Mesendoderm (in vitro differentiated cells): ENCODE measurements around the gene ARHGAP42.

ENCODE experiments used
- DNase-seq: peaks from one replicate; pipeline ENCODE4 v3.0.0; 2013
- H2AK5ac ChIP-seq: 2 replicates; pipeline ENCODE4 v1.6.1; 2013; ENCODE audit warnings: low read length, inconsistent platforms
- H2BK120ac ChIP-seq: 2 replicates; pipeline ENCODE4 v1.6.1; 2013; ENCODE audit warnings: low read depth, mild to moderate bottlenecking, low read length, moderate library complexity, mixed read lengths
- H2BK15ac ChIP-seq: replicated peaks from 2 replicates; pipeline ENCODE4 v1.6.1; 2013; ENCODE audit warnings: low read depth, mild to moderate bottlenecking, moderate library complexity
- H2BK5ac ChIP-seq: 2 replicates; pipeline ENCODE4 v1.6.1; 2013; ENCODE audit warnings: low read length, inconsistent platforms
- H3K18ac ChIP-seq: 2 replicates; pipeline ENCODE4 v1.6.1; 2013; ENCODE audit warnings: mild to moderate bottlenecking, low read length, mixed read lengths
- H3K23ac ChIP-seq: one replicate; pipeline ENCODE4 v1.6.1; 2013; ENCODE audit warnings: low read length
- H3K27ac ChIP-seq: 2 replicates; pipeline ENCODE4 v1.5.1; 2013; ENCODE audit warnings: low read depth, mild to moderate bottlenecking, inconsistent platforms, low read length, moderate library complexity
- H3K27me3 ChIP-seq: 2 replicates; pipeline ENCODE4 v1.6.1; 2013; ENCODE audit warnings: low read length, control low read depth, mild to moderate bottlenecking, inconsistent platforms; ENCODE audit not compliant: insufficient read depth, poor library complexity
- H3K36me3 ChIP-seq: 2 replicates; pipeline ENCODE4 v1.6.1; 2013; ENCODE audit warnings: low read length, inconsistent platforms; ENCODE audit not compliant: control insufficient read depth, insufficient read depth
- H3K4ac ChIP-seq: one replicate; pipeline ENCODE4 v1.6.1; 2013; ENCODE audit warnings: low read depth, mild to moderate bottlenecking, low read length, moderate library complexity
- H3K4me1 ChIP-seq: 2 replicates; pipeline ENCODE4 v1.6.1; 2013; ENCODE audit warnings: low read depth, low read length, inconsistent platforms; ENCODE audit not compliant: control insufficient read depth
- H3K4me2 ChIP-seq: 2 replicates; pipeline ENCODE4 v1.6.1; 2013; ENCODE audit warnings: low read length
- H3K4me3 ChIP-seq: 2 replicates; pipeline ENCODE4 v1.5.1; 2013; ENCODE audit warnings: mild to moderate bottlenecking, low read length
- H3K56ac ChIP-seq: one replicate; pipeline ENCODE4 v1.6.1; 2013; ENCODE audit warnings: low read length
- H3K79me1 ChIP-seq: 2 replicates; pipeline ENCODE4 v1.6.1; 2013; ENCODE audit warnings: low read length, inconsistent platforms
- H3K79me2 ChIP-seq: 2 replicates; pipeline ENCODE4 v1.6.1; 2013; ENCODE audit warnings: mild to moderate bottlenecking, low read length; ENCODE audit not compliant: control insufficient read depth, insufficient read depth
- H3K9ac ChIP-seq: 2 replicates; pipeline ENCODE4 v1.6.1; 2013; ENCODE audit warnings: low read length, inconsistent platforms
- H4K5ac ChIP-seq: one replicate; pipeline ENCODE4 v1.6.1; 2013; ENCODE audit warnings: low read length
- H4K8ac ChIP-seq: one replicate; pipeline ENCODE4 v1.6.1; 2013; ENCODE audit warnings: low read depth, mild to moderate bottlenecking, control low read depth, low read length, moderate library complexity
- WGBS: extraction: QIAGEN DNeasy Blood & Tissue Kit; methylation state at CpG from one replicate; pipeline ENCODE4 v1.1.7; 2013; ENCODE audit warnings: low lambda C conversion rate, missing lambda C conversion rate; ENCODE audit not compliant: insufficient coverage; ENCODE audit errors: extremely low coverage; 5-methylcytosine and 5-hydroxymethylcytosine counted together

The ARHGAP42 gene

DNA sequence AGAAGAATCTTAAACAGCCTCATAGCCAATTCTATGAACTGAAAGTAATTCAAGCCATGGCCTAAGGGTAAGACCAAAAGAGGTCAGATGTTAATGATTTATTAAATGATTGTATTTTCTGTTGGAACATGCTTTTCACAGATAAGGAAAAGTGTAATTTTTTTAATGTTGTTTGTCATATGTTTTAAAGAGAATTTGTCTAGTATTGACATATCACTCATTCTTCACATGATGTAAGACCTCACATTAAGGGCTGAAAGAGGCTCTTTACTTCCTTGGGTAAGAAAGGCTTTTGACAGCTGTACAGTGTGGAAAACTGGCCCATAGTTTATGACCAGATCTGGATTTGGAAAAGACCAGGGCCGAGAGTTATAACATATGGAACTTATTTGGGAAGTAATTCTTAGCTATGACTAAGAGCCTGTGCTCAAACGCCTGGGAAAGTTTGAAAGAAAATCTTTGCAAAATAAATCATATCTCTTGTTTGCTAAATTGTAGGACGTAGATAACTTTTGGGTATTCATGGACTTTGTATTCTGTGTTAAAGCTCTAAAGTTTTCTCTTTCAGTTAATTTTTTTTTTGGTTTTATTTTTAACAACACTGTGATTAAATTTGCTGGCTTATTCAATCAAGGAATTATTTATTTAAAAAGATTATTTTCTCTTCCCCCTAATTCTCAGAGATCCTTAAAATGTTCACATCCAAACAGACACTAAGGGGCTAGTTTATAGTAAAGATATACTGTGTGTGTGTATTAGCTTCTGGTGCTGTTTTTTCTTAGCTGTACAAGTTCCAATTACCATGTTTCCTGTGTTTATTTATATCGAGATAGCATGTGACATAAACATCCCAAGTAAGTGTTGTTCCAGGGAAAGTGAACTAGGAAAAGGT, 162.2 kb downstream of the ARHGAP42 start:
- DNase-seq: no peak
- peak overlapping the region; percentile 51 for H3K18ac ChIP-seq
- no peaks in the 10 kb centered on the region for H3K79me1 ChIP-seq
- no peak overlapping the region for H3K4me2 ChIP-seq
- WGBS: no CpG with 5 or more reads among the region's 4 CpGs
- H2AK5ac ChIP-seq: no peak overlapping the region
- no peak overlapping the region for H3K4ac ChIP-seq
- H3K27me3 ChIP-seq: no peaks in the 10 kb centered on the region
- H3K4me3 ChIP-seq: no peak overlapping the region
- H4K5ac ChIP-seq: no peak overlapping the region
- no peak overlapping the region for H4K8ac ChIP-seq
- no peak overlapping the region for H2BK15ac ChIP-seq
- no peak overlapping the region for H3K23ac ChIP-seq
- no peak overlapping the region for H2BK5ac ChIP-seq
- H3K79me2 ChIP-seq: no peaks in the 10 kb centered on the region
- no peak overlapping the region for H3K27ac ChIP-seq
- no peak overlapping the region for H3K9ac ChIP-seq
- H3K36me3 ChIP-seq: no peaks in the 10 kb centered on the region
- H3K56ac ChIP-seq: no peak overlapping the region
- no peak overlapping the region for H2BK120ac ChIP-seq
- no peaks in the 10 kb centered on the region for H3K4me1 ChIP-seq

DNA sequence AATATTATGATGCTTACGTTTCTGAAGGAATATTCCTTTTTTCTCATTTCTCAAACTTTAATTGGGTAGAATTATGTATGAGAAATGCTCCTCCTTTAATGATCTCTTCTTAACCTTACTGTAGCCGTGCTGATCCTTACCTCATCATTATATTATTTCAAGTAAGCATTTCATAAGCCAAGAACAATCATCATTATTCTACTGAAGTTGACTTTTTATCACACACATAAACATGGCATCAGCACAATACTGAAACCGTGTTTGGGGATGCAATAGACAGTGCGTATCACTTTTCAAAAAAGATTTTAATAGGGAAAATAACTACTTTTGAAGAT, 162.8 kb downstream of the ARHGAP42 start:
- no peak overlapping the region for H3K9ac ChIP-seq

DNA sequence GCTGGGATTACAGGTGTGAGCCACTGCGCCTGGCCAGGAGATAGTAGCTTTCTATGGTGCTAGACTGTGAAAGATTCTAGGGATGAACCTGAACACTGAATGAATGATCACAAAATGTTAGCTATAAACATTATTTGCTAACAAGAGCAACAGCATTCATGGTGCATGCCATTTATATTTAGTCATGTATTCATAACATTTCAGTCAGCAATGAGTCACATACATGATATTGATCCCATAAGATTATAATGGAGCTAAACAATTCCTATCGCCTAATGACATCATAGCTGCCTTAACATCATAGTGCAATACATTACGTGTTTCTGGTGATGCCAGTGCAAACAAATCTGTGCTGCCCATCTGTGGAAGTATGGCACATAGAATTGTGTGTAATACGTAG, 164.1 kb downstream of the ARHGAP42 start:
- Histone ChIP-seq H3K4ac (no peak overlapping the region), H3K27me3 (no peaks in the 10 kb centered on the region), H3K4me3 (no peak overlapping the region), H3K27ac (no peak overlapping the region), H2BK5ac (no peak overlapping the region), H4K8ac (no peak overlapping the region), H3K56ac (no peak overlapping the region), H2BK15ac (no peak overlapping the region), H4K5ac (no peak overlapping the region), H3K79me2 (no peaks in the 10 kb centered on the region), H3K23ac (no peak overlapping the region), H3K79me1 (no peaks in the 10 kb centered on the region), H3K4me1 (no peaks in the 10 kb centered on the region), H3K9ac (no peak overlapping the region), H3K18ac (no peak overlapping the region), H3K4me2 (no peak overlapping the region), H2AK5ac (no peak overlapping the region), H2BK120ac (no peak overlapping the region), H3K36me3 (no peaks in the 10 kb centered on the region)
- no CpG with 5 or more reads among the region's 4 CpGs for WGBS
- no peak for DNase-seq

More for the DNA sequence above, 162.8 kb downstream of the ARHGAP42 start:
- no peaks in the 10 kb centered on the region for H3K4me1 ChIP-seq
- no CpG with 5 or more reads among the region's 4 CpGs for WGBS
- no peak overlapping the region for H2BK5ac ChIP-seq
- no peak overlapping the region for H3K4me3 ChIP-seq
- no peak for DNase-seq
- no peak overlapping the region for H3K18ac ChIP-seq
- H4K8ac ChIP-seq: no peak overlapping the region
- H3K4ac ChIP-seq: no peak overlapping the region
- H2BK15ac ChIP-seq: no peak overlapping the region
- H4K5ac ChIP-seq: no peak overlapping the region
- no peaks in the 10 kb centered on the region for H3K79me2 ChIP-seq
- no peak overlapping the region for H3K56ac ChIP-seq
- no peak overlapping the region for H3K4me2 ChIP-seq
- H3K36me3 ChIP-seq: no peaks in the 10 kb centered on the region
- no peak overlapping the region for H3K23ac ChIP-seq
- no peak overlapping the region for H2AK5ac ChIP-seq
- H3K27me3 ChIP-seq: no peaks in the 10 kb centered on the region
- H2BK120ac ChIP-seq: no peak overlapping the region
- no peak overlapping the region for H3K27ac ChIP-seq
- H3K79me1 ChIP-seq: no peaks in the 10 kb centered on the region

DNA sequence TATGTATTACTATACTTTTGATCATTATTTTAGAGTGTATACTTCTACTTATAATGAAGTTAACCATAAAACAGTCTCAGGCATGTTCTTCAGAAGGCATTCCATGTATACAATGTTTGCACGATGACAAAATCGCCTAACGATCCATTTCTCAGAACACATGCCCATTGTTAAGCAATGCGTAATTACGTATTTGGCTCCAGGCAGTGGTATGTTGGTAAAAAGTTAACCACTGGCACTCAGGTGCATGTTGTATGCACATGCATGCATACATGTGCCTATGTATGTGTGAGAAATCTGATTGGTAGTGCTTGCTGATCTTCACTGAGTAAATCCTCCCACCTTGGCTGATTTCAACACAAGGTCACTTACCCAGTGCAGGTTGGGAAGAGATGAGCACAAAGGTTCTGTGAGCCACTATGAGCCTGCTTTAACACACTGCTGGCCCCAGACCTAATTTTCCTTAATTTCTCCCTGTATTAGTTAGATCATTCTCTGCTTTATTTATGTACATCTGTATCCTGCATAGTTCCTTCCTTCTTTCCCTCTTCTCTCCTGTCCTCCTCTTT, 164.6 kb downstream of the ARHGAP42 start:
- DNase-seq: no peak
- no CpG with 5 or more reads among the region's 5 CpGs for whole genome bisulfite sequencing
- no peak overlapping the region for H3K4me2 ChIP-seq

DNA sequence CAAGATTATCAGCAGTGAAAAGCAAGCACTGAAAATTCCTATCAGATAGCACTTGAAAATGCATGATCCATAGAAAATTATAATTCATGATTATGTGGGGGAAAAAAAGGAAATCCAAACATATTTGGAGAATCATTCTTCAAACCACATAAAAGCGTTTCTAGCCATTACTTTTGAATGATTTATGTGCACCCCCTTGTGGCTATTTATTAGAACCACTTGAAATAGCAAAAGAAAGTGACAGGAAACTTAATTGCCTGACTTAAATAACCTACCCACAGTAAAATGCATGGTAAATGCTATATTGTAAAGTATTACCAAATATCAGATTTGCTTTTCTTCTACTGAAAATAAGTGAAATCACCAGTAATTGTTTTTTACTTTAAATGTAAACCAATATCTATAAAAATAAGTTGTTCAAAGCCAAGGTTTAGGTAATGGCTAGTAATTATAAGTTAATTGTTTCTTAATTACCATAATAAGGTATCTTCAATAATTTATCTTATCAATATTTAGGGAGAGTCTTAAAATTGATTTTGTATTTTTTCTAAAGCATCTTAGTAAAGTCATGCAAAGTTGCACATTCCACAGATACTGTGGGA, 168.5 kb downstream of the ARHGAP42 start:
- H2BK15ac ChIP-seq: no peak overlapping the region
- no peak overlapping the region for H4K5ac ChIP-seq
- no peaks in the 10 kb centered on the region for H3K36me3 ChIP-seq
- no peak overlapping the region for H2BK120ac ChIP-seq
- H3K4me1 ChIP-seq: no peaks in the 10 kb centered on the region
- H4K8ac ChIP-seq: no peak overlapping the region
- no peak overlapping the region for H3K4me2 ChIP-seq
- no peaks in the 10 kb centered on the region for H3K27me3 ChIP-seq
- H3K23ac ChIP-seq: no peak overlapping the region
- H3K4me3 ChIP-seq: no peak overlapping the region
- H3K9ac ChIP-seq: no peak overlapping the region
- no peaks in the 10 kb centered on the region for H3K79me2 ChIP-seq
- no peak overlapping the region for H3K27ac ChIP-seq
- H3K18ac ChIP-seq: no peak overlapping the region
- DNase-seq: peak; percentile 67
- H3K4ac ChIP-seq: no peak overlapping the region
- no peak overlapping the region for H2BK5ac ChIP-seq
- no peak overlapping the region for H2AK5ac ChIP-seq
- no peak overlapping the region for H3K56ac ChIP-seq
- no CpG with 5 or more reads among the region's 1 CpG for WGBS
- H3K79me1 ChIP-seq: no peaks in the 10 kb centered on the region

More for the DNA sequence above, 164.6 kb downstream of the ARHGAP42 start:
- Histone ChIP-seq H3K79me1 (no peaks in the 10 kb centered on the region), H3K9ac (no peak overlapping the region), H3K27me3 (no peaks in the 10 kb centered on the region), H4K8ac (no peak overlapping the region), H3K27ac (no peak overlapping the region), H3K18ac (no peak overlapping the region), H3K4me1 (no peaks in the 10 kb centered on the region), H2BK120ac (no peak overlapping the region), H3K4ac (no peak overlapping the region), H2AK5ac (no peak overlapping the region), H3K79me2 (no peaks in the 10 kb centered on the region), H3K36me3 (no peaks in the 10 kb centered on the region), H2BK15ac (no peak overlapping the region), H4K5ac (no peak overlapping the region), H3K23ac (no peak overlapping the region), H2BK5ac (no peak overlapping the region), H3K56ac (no peak overlapping the region), H3K4me3 (no peak overlapping the region)
